Activated CD8-positive, alpha-beta T cell treated with anti-CD3 and anti-CD28 coated beads for 36 hours (primary cell): ENCODE data around the gene DCDC2. TPM values are rescaled to one million over a fixed set of nuclear protein-coding genes. Genes with fewer than 3 reads are reported as not detected.
"Not testable (repeated sequence)": the region's sequence is repeated elsewhere in the genome, so short reads cannot be mapped to it uniquely, and the experiment has no call there.

Experiments used
- ATAC-seq: fragments of 200-7000 bp; cut with Tn5 transposase; one replicate; pipeline ENCODE4 v1.10.0; 2021; ENCODE audit warnings: mild to moderate bottlenecking, moderate library complexity
- CTCF ChIA-PET: fragments of 350-600 bp; sonication (Branson Sonifier 250); formaldehyde crosslinking; loops from one replicate; lab custom pipeline; 2021; ENCODE audit warnings: antibody characterized with exemption; lab: Charles Lee
- POLR2A ChIA-PET: fragments of 350-600 bp; sonication (Branson Sonifier 250); formaldehyde crosslinking; loops from one replicate; lab custom pipeline; 2021; ENCODE audit warnings: antibody characterized with exemption; lab: Charles Lee
- DNase-seq: peaks from one replicate; pipeline ENCODE4 v3.0.0-alpha.2; 2020
- H3K27ac Mint-ChIP-seq: one replicate; pipeline ENCODE4 v1.8.0; 2021; ENCODE audit warnings: mild to moderate bottlenecking, mixed read lengths
- H3K27me3 Mint-ChIP-seq: one replicate; pipeline ENCODE4 v1.8.0; 2021; ENCODE audit warnings: mixed read lengths
- H3K36me3 Mint-ChIP-seq: one replicate; pipeline ENCODE4 v1.8.0; 2021; ENCODE audit warnings: low read depth, mixed read lengths
- H3K4me1 Mint-ChIP-seq: one replicate; pipeline ENCODE4 v1.8.0; 2021; ENCODE audit warnings: low read depth, mixed read lengths
- H3K4me3 Mint-ChIP-seq: one replicate; pipeline ENCODE4 v1.8.0; 2021; ENCODE audit warnings: mild to moderate bottlenecking, moderate library complexity, mixed read lengths
- H3K9me3 Mint-ChIP-seq: one replicate; pipeline ENCODE4 v1.8.0; 2021; ENCODE audit warnings: mixed read lengths
- intact Hi-C: fragments of 100-400 bp; cut with micrococcal nuclease; formaldehyde crosslinking; loops from one replicate; pipeline ENCODE4 v1.10.0; 2022
- total RNA-seq, 2 experiments: library from RNA; stranded (reverse); gene quantifications; one replicate each; pipeline ENCODE4 v1.2.3, GENCODE V29; 2021
- TF ChIP-seq, protein P1 (sequence below): fragments of 200-600 bp; IDR thresholded peaks from one replicate; pipeline ENCODE4 v1.8.0; 2022; ENCODE audit warnings: antibody characterized with exemption, mild to moderate bottlenecking

Gene DCDC2
- total RNA-seq, 2 experiments from 2014 or later: not detected

DNA sequence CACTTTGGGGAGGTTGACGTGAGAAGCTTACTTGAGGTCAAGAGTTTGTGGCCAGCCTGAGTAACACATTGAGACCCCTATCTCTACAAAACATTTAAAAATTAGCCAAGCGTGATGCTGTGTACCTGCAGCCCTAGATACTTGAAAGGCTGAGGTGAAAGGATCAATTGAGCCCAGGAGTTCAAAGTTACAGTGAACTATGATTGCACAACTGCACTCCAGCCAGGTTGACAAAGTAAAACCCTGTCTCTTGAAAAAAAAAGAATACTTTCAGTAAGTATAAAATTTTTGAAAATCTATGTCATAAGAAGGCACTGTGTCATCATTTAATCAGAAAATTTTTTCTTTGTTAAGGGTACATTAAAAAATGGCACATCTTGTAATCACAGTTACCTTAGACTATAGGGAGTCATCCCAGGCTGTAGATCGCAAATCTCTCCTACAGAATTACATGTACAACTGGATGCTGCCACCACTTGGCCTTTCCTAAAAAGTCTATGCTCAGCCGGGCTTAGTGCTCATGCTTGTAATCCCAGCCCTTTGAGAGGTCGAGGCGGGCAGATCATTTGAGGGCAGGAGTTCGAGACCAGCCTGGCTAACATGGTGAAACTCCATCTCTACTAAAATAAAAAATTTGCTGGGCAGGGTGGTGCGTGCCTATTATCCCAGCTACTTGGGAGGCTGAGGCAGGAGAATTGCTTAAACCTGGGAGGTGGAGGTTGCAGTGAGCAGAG, 27.8 kb upstream of the DCDC2 start:
- Mint-ChIP-seq H3K4me3 (no peak overlapping the region), H3K27me3 (peaks cover 8% of the 10 kb centered on the region), H3K27ac (no peak overlapping the region), H3K36me3 (no peaks in the 10 kb centered on the region), H3K9me3 (no peaks in the 10 kb centered on the region), H3K4me1 (no peaks in the 10 kb centered on the region)
- ChIA-PET POLR2A (no interaction called here), CTCF (interaction anchor here (1.6 kb wide), 1 partner anchor 26 kb away, joined by 4 read pairs; no protein-coding TSS in a partner anchor)
- no peak for DNase-seq
- ATAC-seq: no peak
- intact Hi-C loops: no loop called here
- TF ChIP-seq, protein P1, sequence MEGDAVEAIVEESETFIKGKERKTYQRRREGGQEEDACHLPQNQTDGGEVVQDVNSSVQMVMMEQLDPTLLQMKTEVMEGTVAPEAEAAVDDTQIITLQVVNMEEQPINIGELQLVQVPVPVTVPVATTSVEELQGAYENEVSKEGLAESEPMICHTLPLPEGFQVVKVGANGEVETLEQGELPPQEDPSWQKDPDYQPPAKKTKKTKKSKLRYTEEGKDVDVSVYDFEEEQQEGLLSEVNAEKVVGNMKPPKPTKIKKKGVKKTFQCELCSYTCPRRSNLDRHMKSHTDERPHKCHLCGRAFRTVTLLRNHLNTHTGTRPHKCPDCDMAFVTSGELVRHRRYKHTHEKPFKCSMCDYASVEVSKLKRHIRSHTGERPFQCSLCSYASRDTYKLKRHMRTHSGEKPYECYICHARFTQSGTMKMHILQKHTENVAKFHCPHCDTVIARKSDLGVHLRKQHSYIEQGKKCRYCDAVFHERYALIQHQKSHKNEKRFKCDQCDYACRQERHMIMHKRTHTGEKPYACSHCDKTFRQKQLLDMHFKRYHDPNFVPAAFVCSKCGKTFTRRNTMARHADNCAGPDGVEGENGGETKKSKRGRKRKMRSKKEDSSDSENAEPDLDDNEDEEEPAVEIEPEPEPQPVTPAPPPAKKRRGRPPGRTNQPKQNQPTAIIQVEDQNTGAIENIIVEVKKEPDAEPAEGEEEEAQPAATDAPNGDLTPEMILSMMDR: no peak

DNA sequence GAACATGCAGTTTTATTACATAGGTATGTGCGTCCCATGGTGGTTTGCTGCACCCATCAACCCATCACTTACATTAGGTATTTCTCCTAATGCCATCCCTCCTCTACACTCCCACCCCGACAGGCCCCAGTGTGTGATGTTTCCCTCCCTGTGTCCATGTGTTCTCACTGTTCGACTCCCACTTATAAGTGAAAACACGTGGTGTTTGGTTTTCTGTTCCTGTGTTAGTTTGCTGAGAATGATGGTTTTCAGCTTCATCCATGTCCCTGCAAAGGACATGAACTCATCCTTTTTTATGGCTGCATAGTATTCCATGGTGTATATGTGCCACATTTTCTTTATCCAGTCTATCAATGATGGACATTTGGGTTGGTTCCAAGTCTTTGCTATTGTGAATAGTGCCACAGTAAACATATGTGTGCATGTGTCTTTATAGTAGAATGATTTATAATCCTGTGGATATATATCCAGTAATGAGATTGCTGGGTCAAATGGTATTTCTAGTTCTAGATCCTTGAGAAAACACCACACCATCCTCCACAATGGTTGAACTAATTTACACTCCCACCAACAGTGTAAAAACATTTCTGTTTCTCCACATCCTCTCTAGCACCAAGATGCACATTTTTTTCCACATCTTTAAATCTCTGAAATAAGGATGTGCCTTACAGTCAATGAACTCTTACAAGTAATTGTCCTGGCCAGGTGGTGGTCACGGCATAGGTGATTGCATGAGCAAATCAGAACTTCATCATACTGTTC, 26.7 kb upstream of the DCDC2 start:
- ATAC-seq, H3K36me3 Mint-ChIP-seq, DNase-seq, intact Hi-C loops, H3K27me3 Mint-ChIP-seq, CTCF ChIA-PET, H3K4me1 Mint-ChIP-seq, H3K27ac Mint-ChIP-seq, H3K4me3 Mint-ChIP-seq, POLR2A ChIA-PET, H3K9me3 Mint-ChIP-seq: not testable (repeated sequence)

GRCh38 chr6:24382891-24383494, 25.1 kb upstream of the DCDC2 start:
- H3K36me3 Mint-ChIP-seq, H3K4me3 Mint-ChIP-seq, H3K4me1 Mint-ChIP-seq, H3K9me3 Mint-ChIP-seq, DNase-seq, CTCF ChIA-PET, intact Hi-C loops, H3K27me3 Mint-ChIP-seq, ATAC-seq, POLR2A ChIA-PET, H3K27ac Mint-ChIP-seq: not testable (repeated sequence)

GRCh38 chr6:24382220-24382540, 24.3 kb upstream of the DCDC2 start:
- ChIA-PET CTCF (interaction anchor here (0.8 kb wide), 1 partner anchor 99 kb away, joined by 3 read pairs; no protein-coding TSS in a partner anchor), POLR2A (no interaction called here)
- intact Hi-C loops: no loop called here
- Mint-ChIP-seq H3K27ac (no peak overlapping the region), H3K4me1 (no peaks in the 10 kb centered on the region), H3K4me3 (no peak overlapping the region), H3K9me3 (no peaks in the 10 kb centered on the region), H3K27me3 (peaks cover 6% of the 10 kb centered on the region), H3K36me3 (no peaks in the 10 kb centered on the region)
- TF ChIP-seq, protein P1: no peak
- no peak for ATAC-seq
- DNase-seq: no peak

DNA sequence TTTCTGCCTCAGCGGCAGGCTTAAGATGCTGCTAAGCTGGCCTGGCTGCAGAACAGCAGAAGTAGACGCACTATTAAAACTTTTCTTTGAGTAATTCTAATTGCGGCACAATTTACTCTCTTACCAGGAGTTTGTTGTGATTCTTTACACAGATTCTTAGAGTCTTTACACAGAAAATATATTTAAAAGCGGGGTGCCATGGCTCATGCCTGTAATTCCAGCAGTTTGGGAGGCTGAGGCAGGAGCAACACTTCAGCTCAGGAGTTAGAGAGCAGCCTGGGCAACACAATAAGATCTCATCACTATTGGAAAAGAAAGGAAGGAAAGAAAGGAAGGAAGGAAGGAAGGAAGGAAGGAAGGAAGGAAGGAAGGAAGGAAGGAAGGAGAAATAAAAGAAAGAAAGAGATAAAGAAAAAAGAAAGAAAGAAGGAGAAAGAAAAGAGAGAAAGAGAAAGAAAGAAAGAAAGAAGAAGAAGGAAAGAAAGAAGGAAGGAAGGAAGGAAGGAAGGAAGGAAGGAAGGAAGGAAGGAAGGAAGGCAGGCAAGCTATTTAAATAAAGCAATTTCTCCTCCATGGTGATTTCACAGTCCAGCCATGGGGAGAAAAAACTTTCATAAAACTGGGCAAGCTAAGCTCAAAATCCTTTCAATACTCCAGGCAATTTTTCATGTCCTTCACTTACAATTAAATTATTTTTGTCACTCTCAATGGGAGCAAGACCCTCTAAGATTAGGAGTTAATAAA, 23.8 kb upstream of the DCDC2 start:
- TF ChIP-seq, protein P1: no peak
- Mint-ChIP-seq H3K9me3 (no peaks in the 10 kb centered on the region), H3K36me3 (no peaks in the 10 kb centered on the region), H3K27me3 (peaks cover 10% of the 10 kb centered on the region), H3K4me1 (no peaks in the 10 kb centered on the region), H3K27ac (no peak overlapping the region), H3K4me3 (no peak overlapping the region)
- intact Hi-C loops: no loop called here
- DNase-seq: no peak
- ATAC-seq: no peak
- ChIA-PET POLR2A (no interaction called here), CTCF (interaction anchor here (0.8 kb wide), 1 partner anchor 99 kb away, joined by 3 read pairs; no protein-coding TSS in a partner anchor)
